Limb (tissue), 2 donors: Measurements from ENCODE around the gene KCNAB2.
A peak's percentile ranks its signal among the peaks of the same experiment; 100 is the strongest.

Experiments used
- DNase-seq, 2 donors: peaks; one replicate each; pipeline ENCODE4 v3.0.0-alpha.2; 2016; ENCODE audit errors: extremely low spot score in 2 of 2

KCNAB2 gene

DNA sequence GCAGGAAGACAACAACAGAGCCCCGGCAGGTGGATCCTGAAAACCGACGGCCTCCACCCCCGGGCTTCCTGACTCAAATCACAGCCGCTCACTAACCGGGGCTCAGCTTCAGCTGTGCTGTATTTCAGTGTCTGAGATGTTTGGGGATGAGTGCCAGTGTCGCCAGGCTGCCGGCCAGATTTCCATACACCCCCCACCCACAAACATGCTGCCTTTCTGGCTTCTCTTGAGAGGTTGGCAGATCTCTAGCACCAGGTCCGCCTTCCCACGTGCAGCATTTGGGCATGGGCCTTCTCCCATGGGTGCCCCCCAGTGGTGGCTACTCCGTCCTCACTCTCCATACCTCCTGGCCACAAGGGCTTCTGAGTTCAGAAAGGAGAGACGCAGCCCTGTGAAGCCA is 34.8 kb downstream of the KCNAB2 start:
- DNase-seq: peak in 1 of 2 donors; percentile 30

DNA sequence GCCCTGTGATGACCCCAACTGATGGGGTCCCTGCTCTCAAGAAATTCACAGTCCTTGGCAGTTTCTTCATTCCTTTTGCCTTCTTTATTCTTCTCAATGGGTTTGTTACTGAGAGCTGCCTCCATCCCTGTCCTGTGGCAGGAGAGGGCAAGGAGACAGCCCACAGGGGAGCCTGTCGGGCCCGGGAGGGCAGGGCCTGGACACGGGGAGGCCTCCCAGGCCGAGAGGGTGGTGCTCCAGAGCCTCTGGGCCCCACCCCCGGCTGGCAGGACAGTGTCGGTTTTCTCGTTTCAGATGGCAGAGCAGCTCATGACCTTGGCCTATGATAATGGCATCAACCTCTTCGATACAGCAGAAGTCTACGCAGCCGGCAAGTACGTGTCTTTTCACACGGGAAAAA is 36.2 kb downstream of the KCNAB2 start:
- DNase-seq: no peak

DNA sequence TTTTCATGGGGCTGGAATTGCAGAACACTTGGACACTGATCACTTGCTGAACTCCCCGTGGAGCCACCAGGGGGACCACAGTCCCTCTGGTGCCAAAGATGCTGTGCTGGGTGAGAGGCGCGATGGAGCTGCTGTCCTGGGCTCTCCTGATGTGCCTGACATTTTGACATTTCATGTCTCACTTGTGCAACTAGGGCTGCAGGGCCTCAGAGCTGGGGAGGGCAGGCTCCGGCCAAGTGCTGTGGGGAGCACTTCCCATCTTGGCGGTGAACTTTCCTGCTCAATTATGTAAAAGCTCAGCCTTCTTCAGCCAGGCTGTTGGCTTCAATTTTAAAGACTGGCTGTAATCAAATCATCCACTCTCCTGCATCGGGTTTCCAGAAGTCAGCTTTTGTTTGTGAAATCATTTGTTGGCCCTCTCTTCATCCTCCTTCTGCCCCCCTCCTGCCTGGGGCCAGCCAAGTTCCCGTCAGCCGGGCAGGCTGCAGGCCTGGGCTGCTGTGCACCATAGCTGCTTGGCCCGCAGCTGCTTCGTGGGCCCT is 36.8 kb downstream of the KCNAB2 start:
- peak in 1 of 2 donors; percentile 27 for DNase-seq

DNA sequence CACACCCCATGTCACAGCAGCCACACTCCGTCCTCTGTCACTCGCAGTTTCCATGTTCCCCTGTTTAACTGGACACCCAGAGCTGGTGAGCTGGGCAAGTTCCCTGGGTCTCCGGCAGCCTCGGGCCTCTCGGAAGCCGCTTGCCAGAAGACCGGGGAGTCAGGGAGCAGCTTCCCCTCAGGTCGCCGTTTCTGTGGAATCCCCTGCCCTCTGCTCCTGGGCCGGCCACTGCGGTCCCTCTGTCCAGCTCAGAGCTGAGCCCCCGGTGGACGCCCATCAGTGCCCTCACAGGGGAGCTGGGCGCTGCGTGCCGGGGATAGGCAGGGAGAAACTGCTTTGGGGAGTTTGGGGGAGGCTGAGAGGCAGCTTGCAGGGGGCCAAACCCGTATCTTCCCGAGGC is 37.7 kb downstream of the KCNAB2 start:
- no peak for DNase-seq

DNA sequence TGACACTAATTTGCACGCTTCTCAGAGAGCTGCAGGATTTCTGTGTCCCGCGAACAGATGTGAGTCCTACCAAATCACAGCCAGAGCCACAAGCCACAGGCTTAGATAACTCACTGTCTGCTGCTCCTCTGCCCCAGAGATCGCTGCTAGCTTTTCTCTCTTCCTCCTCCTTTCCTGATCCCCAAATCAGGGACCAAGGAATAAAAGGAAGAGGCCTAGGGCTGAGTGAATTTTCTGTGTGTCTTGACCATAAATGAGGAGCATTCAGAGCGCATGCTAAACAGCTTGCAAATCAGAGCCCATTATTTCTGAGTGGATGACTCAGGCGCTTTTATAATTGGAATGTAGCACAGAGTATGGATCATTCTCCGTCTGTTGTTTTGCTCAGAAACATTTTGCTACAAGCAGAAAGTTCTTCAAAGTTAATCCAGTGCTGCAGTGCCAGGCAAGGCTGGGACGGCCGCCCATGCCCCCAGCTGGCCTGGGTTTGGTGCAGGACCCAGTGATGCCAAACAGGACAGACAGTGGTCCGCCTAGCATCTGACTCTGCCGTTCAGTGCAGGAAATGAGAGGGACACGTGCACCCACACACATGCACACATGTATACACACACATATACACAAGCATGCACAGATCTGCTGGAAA is 38.2 kb downstream of the KCNAB2 start:
- DNase-seq: no peak

DNA sequence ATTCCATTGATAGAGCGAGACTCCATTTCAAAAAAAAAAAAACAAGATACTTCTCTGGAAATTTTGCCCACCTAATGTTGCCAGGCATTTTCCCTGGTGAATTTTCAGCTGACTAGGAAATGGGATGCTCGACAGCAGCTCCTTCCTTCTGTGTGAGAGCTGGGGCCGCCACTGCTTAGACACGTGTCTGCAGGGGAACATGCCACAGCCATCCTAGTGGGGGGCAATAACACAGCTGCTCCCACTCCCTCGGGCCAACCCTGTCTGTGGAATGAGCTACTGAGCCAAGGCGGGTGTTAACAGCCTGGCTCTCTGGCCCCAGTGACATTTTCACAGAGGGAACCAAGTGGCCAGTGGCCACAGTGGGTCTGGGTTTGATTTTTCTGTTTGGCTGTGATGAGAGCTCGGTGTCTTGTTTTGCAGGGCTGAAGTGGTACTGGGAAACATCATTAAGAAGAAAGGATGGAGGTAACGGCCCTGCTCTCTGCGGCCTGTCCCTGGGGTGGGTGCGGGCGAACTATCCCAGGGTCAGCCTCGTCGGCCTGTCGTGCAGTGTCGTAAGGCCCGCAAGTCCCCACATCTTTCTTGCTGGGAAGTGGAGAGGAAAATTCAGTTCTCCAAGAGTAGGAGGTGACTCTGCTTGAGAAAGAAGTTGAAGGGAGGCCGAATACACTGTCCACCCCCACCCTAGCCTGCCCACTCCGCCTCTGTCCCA is 39.2 kb downstream of the KCNAB2 start:
- DNase-seq: no peak

DNA sequence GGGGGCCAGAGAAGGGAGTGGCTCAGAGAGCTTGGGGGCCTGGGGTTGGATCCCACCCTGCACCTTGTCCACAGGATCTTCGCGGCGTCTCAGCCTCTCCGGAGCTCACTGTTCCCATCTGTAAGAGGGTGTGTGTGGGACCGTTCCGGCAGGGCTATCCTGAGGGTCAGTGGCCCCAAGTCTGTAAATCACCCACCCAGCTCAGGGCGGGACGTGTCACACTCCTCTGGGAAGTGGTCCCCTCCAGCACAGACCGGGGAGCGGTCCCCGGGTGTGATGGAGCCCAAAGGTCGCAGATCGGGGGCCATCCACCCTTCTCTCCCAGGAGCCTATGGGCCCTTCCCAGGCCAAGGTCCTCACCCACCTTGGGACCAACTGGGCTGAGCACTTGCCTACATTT is 40.0 kb downstream of the KCNAB2 start:
- DNase-seq: no peak

DNA sequence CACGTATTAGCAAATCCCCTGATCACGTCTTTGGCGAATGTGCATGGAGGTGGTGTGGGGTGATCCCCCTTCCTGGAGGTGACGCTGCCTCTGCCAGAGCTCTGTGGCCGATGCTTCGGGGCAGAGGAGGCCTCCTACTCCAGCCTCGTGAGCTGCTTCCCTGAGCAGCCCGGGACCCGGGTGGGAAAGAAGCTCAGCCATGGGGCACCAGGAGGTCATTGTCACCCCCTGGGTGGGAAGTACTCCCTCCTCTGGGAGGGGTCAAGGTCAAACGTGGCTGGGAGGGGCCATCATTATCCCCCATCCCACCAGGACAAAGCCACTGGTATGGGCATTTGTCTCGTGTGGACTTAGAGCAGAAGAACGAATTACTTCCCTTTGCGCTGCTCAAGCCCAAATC is 40.7 kb downstream of the KCNAB2 start:
- DNase-seq: no peak

DNA sequence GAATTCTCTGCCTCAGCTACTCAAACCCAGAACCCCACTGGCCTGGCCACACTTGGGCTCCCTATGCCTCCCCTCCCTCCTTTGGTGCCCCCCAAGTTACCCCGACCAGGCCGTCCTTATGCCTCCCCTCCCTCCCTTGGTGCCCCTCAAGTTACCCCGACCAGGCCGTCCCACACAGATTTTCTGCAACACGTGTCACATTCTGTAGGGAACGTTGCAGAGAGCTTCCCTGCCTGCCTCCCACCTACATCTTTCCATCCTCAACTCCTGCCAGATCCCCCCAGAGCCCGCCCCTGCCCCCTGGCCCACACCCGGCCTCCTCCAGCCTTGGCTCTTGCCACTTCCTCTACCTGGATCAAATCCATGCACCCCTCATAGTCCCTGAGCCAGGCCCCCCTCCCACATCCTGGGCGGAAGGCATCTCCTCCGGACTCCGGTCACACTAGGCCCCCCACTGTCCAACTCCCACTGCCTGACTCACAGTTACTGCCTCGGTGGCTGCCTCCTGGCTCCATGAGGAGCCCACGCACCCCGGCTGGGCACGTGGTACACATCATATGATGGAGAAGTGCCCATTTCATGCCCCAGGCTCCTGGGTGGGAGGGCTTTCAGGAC is 41.2 kb downstream of the KCNAB2 start:
- DNase-seq: no peak

DNA sequence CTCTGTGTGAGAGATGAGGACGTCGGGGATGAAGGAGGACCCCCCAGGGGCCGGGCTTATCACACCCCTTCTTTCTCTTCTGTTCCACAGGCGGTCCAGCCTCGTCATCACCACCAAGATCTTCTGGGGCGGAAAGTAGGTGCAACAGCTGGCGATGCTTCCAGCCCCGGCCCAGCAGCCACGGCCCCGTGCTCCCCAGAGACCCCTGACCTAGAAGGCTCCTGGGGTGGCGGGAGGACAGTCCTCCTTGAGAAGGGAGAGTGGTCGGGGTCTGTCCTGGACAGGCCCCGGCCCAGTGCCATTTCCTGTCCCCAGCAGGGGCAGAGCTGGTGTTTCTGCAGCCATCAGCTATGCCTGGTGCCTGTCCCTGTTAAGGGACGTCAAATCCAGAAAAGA is 41.7 kb downstream of the KCNAB2 start:
- DNase-seq: no peak

DNA sequence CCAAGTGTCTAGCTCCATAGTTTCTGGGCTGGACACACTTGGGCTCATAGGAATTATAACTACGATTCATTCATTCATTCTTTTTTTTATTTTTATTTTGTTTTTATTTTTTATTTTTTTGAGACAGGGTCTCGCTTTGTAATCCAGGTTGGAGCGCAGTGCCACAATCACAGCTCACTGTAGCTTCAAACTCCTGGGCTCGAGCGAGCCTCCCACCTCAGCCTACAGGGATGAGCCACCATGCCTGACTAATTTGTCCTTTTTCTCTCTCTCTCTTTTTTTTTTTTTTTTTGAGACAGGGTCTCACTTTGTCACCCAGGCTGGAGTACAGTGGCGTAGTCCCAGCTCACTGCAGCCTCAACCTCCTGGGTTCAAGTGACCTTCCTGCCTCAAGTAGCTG is 42.3 kb downstream of the KCNAB2 start:
- DNase-seq: no peak

DNA sequence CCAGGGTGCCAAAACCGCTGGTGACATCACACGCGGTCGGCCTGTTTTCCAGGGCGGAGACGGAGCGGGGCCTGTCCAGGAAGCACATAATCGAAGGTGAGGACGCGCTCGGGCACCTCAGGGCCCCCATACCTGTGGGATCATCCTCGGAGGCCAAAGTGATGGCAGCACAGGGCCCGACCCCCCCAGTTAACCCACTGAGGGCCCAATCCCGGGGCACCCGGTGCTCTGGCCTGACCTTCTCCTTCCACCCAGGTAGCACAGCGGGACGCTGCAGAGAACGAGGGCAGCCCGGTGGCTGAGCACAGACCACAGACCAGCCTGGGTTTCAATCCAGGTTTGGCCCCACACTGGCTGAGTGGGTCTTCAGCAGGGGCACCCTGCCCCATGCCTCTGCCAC is 43.3 kb downstream of the KCNAB2 start:
- DNase-seq: no peak

DNA sequence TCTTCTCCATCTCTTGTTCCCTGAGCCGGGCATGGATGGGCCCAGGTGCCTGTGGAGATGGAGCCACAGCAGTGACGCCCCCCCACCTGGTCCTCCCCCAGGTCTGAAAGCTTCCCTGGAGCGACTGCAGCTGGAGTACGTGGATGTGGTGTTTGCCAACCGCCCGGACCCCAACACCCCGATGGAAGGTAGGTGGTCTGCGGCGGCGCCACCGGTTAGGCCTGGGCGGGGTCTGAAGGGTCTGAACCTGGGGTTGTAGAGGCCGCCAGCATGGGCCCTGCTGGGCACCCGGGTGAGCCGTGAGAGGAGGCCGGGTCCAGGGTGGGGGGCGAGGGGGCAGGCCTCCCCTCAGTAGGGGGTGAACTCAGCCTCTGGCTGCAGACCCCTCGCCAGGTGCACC is 44.6 kb downstream of the KCNAB2 start:
- DNase-seq: no peak

DNA sequence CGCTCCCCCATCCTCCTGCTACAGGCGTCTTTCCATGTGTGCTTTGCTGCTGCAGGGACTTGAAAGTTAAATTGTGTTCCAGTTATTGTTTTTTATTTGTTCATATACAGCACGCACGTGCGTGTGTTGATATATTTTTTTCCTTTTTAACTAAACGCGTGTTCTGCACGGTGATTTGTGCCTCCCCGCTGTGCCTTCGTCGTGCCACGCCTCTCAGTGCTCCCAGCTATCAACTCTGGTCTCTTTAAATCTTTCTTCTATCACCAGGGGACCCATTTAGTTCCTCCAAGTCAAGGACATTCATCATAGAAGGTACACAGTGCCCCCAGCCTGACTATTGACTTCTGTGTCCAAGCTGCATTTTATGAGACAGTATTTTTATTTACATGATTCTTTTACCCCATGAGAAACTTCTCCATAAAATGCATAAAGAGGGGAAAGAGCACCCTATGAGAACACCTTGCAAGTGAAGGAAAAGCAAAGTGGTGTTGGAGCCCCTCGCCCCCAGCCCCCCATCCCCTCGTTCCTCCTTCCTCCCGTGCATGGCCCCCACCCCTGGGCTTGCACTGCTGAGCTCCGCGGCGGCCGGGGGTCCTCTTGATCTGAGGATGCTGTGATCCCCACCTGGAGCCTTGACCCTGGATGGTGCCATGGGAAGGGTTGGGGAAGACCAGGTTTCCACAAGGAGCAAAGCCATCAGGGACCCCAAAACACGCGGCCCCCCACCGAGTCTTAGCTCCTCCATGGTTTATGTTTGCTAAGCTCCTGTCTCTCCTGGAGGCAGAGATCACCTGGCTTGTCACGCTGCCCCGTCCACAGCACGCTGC is 45.5 kb downstream of the KCNAB2 start:
- DNase-seq: no peak

DNA sequence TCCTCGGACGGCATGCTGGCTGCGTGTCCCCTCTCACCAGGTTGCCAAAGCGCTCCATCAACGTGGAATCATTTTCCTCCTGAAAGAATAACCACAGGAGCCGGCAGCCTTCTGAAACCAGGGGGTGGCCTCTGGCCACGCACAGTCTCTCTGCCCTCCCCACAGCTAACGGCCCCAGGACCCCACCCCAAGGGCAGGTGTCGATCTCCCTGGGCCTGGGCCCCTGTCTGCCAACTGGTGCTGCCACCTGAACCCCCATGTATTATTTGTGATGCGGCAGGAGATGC is 46.1 kb downstream of the KCNAB2 start:
- no peak for DNase-seq

DNA sequence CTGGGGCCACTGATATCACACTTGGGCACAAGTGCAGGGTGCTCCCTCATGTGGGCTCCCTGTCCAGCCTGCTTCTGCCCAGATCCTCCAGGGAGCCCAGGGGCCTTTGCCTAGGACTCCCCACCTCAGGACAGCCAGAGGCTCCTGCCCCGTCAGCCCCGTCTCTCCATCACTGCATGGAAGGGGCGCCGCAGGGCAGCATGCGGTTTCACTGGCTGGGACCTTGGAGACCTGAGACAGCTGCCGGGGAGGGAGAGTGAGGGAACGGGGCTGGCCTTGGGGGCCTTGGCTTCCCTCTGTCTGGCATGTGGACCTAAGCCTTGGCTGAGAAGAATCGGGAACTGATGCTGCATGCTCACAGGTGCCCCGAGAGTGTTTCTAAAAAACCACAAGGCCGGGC is 46.5 kb downstream of the KCNAB2 start:
- DNase-seq: no peak

DNA sequence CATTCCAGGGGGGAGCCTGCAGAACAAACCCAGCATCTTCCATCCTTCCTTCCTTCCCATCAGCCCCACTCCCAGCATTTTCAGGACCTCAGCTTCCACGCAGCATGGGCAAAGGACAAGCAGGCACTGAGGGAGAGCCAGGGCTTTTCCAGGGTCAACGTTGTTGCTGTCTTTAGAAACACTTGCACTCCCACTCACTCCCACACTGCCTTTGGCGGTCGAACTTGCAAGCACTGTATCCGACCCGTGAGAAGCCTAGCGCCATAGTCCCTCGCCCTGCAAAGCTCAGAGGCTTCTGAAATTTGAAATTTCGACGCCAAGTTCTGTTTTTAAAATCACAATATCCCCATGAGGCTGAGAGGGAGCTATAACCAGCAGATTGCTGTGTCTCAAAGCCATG is 47.4 kb downstream of the KCNAB2 start:
- DNase-seq: no peak

DNA sequence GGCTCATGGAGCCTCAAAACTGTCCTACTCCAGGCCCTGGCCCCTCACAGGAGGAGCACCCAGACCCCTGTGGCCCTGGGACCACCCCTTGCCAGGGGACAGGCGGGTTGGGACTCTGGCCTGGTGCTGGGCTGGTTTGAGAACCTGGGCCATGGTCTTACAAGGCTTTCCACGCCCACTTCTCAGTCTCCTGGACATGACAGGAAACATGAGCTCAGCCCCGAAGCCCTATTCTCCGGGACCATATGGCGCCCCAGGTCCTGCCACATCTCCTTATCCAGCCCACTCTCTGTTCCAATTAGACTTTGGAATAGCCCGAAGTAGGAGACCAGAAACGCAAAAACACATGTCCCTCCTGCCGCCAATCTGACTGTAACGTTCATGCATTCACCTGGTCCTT is 47.9 kb downstream of the KCNAB2 start:
- DNase-seq: no peak

DNA sequence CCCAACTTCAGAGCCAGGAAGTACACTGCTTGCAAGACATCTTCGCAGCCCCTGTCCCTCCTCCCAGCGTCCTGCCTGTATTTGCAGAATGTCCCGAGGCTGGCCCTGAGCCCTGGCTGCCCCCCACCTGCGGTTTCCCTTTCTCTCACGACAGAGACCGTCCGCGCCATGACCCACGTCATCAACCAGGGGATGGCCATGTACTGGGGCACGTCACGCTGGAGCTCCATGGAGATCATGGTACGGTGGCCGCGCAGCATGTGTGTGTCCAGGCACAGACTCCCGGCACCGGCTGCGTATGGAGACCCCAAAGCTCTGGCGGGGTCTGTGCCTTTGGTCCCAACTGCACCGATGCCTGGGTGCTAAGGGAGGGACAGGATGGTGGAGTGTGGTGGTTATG is 48.6 kb downstream of the KCNAB2 start:
- no peak for DNase-seq

DNA sequence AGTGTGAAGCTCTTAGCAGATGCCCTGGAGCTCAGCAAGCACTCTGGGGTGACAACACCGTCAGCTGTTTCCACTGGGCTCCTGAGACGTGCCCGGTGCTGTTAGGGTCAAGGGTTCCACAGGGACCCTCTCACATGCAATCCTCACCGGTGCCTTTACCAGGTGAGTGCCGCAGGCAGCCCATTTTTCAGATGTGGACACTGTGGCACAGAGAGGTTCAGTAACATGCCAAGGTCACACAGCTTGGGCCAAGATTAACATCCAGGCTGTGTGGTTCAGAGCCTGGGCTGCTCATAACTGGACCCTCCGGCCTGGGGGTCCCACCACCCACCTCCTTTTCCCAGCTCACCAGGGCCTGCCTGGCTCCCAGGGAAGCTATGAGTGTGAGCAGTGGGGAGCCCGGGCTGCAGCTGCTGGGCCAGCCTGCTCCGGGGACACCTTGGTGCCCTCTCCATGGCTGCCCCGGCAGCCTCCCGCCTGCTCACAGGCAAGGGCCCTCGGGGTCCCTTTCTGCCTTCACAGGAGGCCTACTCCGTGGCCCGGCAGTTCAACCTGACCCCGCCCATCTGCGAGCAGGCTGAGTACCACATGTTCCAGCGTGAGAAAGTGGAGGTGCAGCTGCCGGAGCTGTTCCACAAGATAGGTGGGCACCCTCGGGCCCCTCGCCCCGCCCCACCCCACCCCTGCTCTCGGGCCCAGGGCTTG is 49.3 kb downstream of the KCNAB2 start:
- no peak for DNase-seq

DNA sequence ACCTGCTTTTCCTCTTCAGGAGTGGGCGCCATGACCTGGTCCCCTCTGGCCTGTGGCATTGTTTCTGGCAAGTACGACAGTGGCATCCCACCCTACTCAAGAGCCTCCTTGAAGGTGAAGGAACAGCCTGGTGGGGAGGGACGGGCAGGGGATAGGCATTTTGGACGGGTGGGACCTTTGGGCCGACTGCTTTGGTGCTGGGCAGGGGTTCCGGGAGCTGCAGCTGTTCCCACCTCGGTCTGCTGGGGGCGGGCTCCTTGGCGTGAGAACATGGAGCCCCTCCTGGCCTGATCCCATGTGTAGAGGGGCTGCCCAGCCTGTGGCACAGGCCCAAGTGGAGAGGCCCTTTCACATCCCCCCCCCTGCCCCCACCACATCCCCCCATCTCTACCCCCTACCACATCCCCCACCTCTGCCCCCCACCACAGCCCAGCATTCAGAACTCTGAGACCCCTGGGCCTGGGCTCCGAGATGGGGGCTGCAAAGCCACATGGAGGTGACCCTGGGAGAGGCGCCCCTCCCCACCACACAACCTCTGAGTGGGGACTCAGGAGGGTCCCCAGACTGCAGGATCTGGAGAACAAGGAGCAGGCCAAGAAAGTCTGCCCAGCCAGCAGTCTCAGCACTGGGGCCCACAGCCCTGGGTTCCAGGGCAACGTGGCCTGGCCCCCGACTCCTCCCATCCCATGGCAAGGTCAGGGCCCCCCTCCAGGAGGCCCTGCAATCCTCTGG is 50.0 kb downstream of the KCNAB2 start:
- DNase-seq: no peak
